HG03025 (cell line): ENCODE results near the gene MPPED2.

Source experiments
- ATAC-seq: cut with Tn5 transposase; IDR thresholded peaks from one replicate; pipeline ENCODE4 v1.9.1; 2021; ENCODE audit warnings: mild to moderate bottlenecking, moderate library complexity; ENCODE audit not compliant: unreplicated experiment, low FRiP score

The MPPED2 gene

DNA sequence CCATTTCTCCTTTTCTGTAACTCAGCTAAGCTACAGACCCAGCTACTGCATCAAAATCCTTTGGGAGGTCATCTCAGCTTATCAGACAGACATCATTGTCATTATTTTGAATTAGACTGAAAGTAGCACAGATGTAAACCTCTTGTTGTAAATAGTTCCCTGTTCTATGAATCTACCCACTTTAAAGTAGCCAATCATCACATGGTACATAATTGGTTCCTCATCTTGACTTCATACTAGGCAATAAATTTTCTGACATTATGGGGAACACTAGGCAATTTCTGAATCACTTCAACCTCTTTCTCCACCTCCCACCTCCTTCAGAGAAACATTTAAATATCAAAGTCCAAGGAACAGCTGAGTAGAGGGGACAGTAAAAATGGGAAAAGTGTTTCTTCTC, 47.9 kb downstream of the MPPED2 start:
- ATAC-seq: no peak

DNA sequence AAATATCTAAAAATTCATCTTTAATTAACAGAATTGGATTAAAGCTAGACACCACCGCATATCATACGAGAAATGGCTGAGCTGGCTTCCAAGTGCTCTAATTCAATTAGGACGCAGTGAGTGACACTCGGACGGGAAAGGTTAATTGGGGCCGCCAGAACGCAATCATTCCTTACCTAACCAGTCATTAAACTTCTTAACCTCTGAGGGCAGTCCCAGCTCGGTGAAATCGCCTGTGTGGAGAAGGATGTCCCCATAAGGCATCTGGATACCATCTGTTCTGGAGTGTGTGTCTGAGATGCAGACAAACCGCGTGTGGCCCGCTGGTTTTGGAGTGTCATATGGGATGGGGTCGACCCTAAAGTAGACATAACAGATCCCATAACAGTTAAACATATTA, 50.3 kb downstream of the MPPED2 start:
- ATAC-seq: no peak

DNA sequence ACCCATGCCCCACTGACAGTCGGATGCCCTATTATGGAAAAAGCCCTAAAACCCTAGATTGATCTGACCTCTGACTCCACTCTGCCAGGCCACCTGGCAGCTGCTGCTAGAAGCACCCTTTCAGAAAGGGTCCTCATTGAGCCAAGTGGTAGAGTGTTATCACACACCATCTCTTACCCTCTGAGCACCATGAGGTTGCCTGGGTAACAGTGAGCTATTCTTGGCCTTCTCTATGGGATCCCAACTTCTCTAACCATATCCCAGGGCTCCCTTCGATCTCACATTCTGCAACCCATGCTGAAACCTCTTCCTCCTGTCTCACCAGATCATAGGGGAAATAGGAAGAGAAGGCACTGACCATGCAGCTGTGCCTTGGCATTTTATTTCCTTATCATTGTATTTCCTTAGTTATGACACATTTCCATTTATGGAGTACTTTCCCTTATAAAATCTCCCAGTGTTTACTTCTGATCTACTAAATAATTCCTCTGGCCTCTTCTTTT, 52.7 kb downstream of the MPPED2 start:
- no peak for ATAC-seq

DNA sequence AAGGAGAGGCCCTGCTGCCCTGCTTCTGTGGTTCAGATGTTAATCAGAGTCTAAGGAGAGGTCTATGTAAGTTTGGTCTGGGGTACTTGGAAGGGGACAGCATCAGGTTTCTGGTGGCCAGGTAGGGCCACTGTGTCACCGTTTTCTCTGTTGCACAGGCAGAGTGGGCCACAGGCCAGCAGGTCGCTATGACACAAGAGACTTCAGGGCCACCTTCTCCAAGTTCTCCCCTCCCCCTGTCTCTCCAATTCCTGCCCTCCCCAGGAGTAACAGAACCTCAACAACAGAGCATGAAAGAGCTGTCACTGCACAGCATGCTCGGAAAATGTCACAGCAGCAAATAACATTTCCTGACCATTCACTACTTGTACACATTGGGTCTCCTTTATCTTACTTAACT, 58.6 kb downstream of the MPPED2 start:
- ATAC-seq: no peak

DNA sequence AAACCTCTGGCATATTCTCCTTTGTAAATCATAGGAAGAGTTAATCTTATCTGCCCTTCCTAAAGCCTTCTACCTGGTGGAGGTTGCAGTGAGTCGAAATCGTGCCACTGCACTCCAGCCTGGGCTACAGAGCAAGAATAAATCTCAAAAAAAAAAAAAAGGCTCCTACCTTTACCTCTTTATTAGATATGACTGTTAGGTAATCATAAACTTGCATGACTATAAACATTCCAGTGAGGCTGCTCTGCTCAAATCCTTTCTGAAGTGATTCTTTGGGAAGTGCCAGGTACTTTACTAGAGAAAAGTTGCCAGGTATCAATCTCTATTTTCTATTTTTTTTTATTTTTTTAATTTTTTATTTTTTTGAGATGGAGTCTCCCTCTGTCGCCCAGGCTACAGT, 59.6 kb downstream of the MPPED2 start:
- no peak for ATAC-seq

DNA sequence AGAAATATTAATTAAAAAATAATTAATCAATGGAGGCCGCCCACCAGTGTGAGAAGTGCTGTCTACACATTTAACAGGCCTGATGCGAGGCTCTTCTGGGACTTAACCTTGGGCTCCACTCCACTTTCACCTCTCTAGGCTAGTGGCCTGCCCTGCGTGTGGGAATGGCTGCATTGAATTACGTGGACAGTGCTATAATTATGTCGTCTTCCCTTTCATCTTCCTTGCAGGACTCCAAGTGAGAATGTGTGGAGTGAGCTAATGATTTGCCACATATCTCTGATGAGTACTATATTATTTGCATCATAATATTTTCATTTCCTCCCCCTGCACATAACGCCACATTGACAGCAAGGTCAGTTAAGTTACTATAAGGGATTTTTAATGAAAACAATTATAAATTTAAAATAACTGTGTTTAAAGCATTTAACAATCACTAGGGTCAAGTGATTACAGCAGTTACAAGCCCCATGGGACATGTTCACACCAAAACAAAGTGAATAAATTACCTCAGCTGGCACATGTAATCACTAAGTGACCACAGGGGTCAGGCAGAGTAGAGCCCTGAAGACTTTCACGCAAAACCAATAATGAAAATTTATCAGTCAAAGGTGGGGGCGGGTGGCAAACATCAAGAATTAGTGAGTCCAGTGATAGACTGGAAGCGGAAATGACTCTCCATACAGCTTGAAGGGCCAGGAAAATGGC, 63.5 kb downstream of the MPPED2 start:
- no peak for ATAC-seq

DNA sequence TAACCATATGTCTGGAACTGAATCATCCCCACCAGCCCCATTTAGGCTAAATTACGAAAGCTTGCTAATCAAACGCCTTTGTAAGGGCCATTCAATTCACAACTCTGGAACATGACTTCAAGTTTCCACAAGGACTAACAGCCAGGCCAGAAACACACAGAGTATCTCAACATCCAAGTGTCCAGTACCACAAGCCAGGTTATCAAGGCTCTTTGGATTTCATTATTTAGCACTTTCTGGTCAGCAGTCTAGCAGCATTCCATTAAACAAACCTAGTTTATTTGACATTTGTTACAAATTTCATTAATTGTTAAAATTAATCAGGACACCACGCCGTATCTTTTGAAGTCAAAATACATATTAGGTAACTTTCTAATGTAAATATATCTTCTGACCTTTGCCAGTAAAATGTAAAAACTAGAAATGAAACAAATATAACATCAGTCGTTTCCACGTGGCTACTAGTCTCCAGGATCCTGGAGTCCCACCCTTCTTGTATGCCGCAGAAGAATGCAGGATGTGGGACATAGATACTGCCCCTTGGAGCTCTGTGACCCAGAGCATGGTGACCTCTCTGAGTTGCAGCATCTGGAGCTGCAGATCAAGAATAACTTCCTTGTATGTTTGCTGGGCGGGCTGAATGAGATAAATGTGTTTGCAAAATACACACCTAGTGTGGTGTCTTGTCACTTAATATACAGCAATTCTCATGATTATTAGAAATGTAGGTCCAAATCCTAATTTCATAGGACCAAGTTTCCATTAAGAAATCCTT, 64.7 kb downstream of the MPPED2 start:
- ATAC-seq: no peak

DNA sequence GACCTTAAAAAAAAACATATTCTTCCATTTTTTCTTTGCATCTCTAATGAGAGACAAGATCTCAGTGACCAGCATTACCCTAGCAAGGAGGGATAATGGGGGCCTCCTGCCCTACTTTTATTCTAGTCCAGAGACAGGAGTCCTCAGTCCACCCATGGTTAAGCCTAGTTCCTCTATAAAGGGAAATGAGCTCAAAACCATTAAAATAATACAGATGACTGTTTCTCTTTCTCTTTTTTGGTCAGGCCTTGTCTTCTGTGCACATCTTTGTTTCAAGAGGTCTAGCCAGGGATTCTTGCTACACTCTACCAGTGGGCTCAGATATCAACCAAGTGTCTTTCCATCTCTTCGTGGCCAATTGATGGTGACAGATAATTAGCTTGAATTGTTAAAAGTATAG, 73.1 kb downstream of the MPPED2 start:
- no peak for ATAC-seq

DNA sequence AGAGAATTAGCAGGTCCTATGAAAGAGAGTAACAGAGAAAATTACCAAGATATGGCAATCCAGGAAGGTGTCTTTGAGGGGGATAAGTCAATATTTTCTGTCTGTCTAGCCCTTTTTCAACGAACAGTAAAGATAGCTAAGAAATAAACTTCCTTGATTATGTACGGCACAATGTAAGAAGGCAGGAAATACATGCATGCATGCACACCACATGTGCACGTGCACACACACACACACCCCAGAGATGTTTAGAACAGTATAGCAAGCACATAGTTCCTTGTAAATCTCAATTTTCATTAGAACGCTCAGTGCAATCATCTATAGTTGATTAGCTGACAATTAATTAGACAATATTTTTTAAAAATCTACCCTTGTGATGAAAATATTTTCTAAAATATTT, 74.7 kb downstream of the MPPED2 start:
- no peak for ATAC-seq

DNA sequence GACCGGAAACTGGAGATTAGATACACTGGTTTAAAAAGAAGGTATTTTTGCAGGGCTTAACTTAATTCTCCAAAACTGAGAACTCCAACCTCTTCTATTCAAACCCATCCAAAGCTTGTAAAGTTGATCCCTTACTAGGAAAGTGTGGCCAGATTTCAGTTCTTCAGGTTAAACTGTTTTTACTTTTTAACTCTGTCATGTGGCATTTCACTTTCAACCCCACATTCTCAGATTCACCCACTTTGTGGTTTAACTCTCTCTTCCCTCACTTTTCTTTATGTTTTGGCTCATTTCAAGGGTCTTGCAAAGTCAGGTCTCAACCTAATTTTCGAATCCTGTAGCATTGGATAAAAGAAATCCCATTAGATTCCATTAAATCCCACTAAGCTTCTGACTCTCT, 75.4 kb downstream of the MPPED2 start:
- no peak for ATAC-seq

DNA sequence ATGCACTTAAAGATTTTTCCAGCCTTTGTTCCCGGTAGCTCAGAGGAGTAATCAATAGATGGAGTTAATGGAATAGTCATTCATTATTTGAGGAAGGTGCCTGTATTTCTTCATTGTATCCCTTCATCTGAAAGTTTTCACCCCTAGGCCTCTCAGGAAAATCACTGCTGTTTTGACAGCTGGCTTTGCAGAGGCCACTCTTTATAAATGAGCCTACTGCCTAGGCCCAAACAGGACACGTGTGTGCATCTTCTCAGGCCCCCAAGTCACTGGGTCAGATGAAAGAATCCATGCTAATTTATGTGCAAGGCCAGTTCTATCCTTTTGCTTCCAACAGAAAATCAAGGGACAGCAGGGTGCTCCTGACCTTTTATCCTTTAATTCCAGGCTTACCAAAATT, 76.8 kb downstream of the MPPED2 start:
- ATAC-seq: no peak

DNA sequence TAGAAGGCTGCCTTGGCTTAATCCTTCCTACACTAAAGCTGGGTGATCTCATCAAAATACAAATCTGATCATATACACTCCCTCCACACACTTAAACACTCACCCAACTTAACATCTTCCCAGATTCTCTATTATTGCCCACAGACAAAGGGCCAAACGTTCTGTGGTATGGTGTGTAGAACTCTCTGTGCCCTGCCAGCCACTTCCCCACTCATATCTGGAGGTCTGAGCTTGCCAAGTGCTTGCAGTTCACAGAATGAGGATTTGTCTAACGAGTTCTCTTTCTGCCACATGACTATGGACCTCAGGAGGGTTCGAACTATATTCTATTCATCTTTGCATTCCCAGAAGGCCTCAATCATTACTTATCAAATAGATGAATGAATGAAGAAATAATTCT, 77.6 kb downstream of the MPPED2 start:
- ATAC-seq: no peak

DNA sequence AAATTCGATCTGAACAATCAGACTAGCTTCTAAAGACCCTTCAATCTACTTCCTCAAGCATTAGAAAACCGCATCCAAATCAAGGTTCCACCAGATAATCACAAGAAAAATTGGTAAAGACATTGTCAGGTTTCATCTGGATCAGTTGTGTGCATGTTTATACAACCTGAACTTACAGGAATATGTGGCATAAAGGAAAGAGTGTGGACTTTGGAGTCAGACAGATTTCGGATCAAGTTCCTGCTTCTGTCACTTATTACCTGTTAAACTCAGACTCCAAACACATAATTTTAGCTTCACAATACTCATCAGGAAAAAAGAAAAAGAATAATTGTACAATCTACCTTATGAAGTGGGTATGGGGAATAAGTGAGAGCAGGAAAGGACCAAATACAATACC, 80.5 kb downstream of the MPPED2 start:
- ATAC-seq: no peak

DNA sequence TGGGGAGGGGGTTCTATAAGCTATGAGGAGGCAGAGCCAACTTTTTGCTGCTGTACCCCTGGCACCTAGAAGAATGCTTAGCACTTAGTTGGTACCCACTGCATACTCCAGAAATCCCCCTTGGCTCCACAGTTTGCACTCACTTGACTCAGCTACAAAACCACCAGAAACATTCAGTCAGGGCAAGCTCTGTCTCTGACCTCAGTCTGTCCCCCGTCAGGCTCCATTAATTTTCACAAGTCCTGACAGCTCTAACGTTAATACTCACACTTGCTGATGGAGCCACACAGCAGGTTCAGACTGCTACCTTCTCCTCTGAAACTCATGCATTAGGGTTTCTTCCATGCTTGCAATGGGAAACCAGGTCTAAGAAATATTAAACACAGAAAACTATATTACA, 81.7 kb downstream of the MPPED2 start:
- ATAC-seq: no peak

DNA sequence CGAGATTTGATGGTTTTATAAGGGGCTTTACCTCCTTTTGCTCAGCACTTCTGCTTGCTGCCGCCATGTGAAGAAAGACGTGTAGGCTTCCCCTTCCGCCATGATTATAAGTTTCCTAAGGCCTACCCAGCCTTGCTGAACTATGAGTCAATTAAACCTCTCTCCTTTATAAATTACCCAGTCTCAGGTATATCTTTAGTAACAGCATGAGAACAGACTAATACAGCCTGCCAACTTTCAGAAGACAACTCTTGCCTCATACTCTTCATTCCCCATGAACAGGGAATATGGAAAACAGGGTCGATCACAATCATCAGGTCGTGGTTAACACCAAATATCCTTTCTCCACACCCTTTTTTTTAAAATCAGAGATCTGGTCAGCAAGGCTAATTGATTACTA, 83.0 kb downstream of the MPPED2 start:
- ATAC-seq: no peak

DNA sequence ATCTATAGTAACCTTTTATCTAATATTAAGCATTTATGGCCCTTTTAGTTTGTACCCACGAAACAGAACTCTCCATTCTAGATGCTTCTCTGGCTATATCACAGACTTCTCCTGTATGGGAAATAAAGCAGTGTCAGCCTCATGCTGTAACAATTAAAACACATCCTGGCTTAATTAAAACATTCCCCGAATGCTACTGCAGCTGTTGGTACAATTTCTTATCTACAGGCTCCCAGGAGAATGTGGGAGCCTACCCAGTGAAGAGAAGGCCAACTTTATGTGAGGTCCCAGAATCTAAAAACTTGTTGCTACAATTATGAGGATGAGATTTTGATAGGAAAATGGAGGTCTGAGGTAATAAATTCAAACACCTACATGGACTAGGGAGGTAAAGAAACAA, 83.8 kb downstream of the MPPED2 start:
- no peak for ATAC-seq

DNA sequence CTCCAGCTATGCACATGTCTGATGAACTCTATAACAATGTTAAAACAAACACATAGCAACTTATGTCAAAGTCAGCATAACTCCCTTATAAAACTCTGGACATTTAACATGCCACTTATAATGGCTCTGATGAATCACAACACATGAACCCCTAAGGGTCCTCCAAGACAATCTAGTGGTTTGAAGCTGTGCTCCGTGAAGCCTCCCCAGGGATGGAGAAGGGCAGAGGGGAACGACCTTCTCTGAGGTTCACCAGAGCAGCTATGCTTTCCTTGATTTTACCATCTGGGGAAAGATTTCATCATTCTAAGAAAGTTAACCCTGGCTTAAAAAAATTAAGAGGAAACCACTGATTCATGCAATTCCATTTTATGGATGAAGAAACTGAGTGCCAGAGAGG, 84.4 kb downstream of the MPPED2 start:
- ATAC-seq: no peak

DNA sequence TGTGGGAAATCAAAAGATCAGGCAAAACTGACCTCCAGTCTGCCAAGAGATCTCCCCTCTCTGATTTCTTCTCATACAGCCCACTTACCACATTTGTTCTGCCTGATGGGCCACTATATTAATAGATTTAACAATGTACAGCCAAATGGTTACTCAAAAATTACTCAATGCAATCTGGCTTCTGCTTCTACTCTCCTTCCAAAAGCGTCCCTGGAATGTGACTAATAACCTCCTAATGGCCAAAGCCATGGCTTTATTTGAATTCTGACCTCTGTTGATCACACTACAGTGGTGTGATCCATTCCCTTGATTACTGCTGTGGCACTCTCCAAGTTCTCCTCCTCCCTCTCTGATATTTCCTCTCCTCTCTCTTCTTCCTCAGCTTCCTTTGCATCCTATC, 86.2 kb downstream of the MPPED2 start:
- ATAC-seq: no peak

DNA sequence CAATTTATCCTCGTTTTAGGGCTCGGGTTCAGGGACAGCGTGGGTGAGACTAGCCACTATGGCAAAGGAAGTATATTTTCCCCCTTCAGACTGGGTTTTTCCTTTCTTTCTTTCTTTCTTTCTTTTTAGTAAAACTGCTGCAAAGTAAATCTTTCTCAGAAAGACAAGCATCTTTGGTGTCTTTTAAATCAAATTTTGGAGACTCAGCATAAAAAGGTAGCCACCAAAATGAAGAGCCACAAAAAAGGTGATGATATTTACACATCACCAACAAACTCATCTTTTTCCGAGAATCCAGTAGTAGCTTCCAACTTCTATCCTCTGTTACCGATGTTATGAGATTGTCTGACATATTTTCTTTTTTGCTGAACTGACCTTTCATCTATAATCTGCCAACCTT, 88.6 kb downstream of the MPPED2 start:
- ATAC-seq: no peak

DNA sequence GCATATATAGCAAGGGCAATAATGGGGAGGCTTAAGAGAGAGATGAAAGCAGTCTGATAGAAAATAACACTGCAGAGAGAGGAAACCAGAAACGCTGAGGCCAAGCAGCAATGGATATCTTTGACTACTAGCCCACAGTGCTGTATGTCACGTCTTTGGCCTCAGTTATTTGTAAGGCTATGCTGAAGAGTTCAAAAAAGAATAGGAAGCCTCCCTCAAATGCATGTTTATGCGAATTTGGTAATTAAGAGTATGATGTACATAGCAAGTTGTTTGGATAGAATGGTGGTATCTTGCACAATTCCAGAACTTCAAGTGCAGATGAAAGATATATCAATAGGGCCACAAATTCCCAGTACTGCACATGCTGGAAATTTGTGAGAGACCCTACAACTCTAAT, 89.2 kb downstream of the MPPED2 start:
- ATAC-seq: no peak

DNA sequence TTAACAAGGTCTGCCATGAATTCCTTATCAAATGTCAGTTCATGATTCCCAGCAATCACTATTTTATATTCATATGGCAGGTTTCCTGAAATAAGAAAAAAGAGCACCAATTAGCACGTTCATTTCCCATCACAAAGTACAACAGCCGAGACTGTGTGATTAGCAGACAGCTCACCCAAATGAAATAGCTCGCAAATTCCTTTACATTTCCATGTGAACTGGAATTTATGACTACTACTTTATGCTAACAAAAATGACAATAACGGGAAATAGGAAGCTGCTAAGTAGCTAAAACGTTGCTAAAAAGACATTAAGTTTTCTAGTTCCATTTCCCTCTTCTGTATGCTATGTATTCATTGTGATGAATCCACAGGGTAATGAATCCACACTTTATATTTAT, 90.7 kb downstream of the MPPED2 start:
- ATAC-seq: no peak

DNA sequence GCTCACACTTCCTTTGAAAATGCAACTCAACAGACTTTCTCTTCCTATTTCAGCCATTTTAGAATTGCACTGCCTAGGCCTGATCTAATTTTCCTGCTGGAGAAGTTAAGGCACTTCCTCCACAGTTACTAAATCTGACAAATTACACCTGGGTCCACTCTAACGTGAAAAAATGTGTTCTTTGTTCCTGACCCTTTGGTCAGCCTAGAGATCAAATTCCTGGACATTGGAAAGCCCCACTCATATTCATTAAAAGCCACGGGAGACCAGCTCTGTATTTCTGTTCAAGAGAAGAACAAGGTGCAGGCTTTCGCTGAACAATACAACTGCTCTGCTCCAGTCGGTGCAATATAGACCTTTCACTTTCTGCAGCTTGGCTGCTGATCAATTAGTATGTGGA, 96.6 kb downstream of the MPPED2 start:
- ATAC-seq: no peak
